HepG2 (cell line): Measurements from ENCODE around the gene DBN1. TPM values are rescaled to one million over a fixed set of nuclear protein-coding genes. Genes with fewer than 3 reads are reported as not detected.
A peak's percentile ranks its signal among the peaks of the same experiment; 100 is the strongest.

ENCODE experiments used
- DZIP1 ChIP-seq: sonication (generic); formaldehyde crosslinking; IDR thresholded peaks from 2 replicates; pipeline ENCODE4 v1.5.0; 2020; ENCODE audit warnings: mild to moderate bottlenecking, missing genetic modification reagents
- ELF1 ChIP-seq: sonication (generic); formaldehyde crosslinking; IDR thresholded peaks from 2 replicates; pipeline ENCODE4 v1.4.0; 2020; ENCODE audit warnings: missing genetic modification reagents
- ELF4 ChIP-seq: sonication (generic); formaldehyde crosslinking; IDR thresholded peaks from 2 replicates; pipeline ENCODE4 v1.5.0; 2020; ENCODE audit warnings: missing genetic modification reagents, mild to moderate bottlenecking, moderate library complexity, borderline replicate concordance
- FOXP1 ChIP-seq, 2 experiments: fragments of 450-650 bp in 1 of 2; IDR thresholded peaks; 2 replicates each; pipeline ENCODE4 v1.6.1; 2017 to 2018; ENCODE audit warnings: antibody characterized with exemption in 1 of 2
- HCFC1 ChIP-seq: fragments of 150-350 bp; IDR thresholded peaks from 2 replicates; pipeline ENCODE4 v1.6.1; 2014; ENCODE audit warnings: low read depth, low read length
- MXD1 ChIP-seq: sonication (generic); formaldehyde crosslinking; IDR thresholded peaks from 2 replicates; pipeline ENCODE4 v1.4.0; 2020; ENCODE audit warnings: mild to moderate bottlenecking, missing genetic modification reagents
- MXI1 ChIP-seq: IDR thresholded peaks from 3 replicates; pipeline ENCODE4 v1.6.1; 2012; ENCODE audit warnings: low read depth, low read length, inconsistent platforms, borderline replicate concordance
- SALL2 ChIP-seq: sonication (generic); formaldehyde crosslinking; IDR thresholded peaks from 2 replicates; pipeline ENCODE4 v1.8.1; 2023; ENCODE audit warnings: mild to moderate bottlenecking, missing genetic modification reagents, inconsistent platforms
- THYN1 ChIP-seq: sonication (generic); formaldehyde crosslinking; IDR thresholded peaks from 2 replicates; pipeline ENCODE4 v1.8.1; 2023; ENCODE audit warnings: low read depth, mild to moderate bottlenecking, moderate library complexity, missing genetic modification reagents, borderline replicate concordance
- WIZ ChIP-seq: sonication (generic); formaldehyde crosslinking; IDR thresholded peaks from 2 replicates; pipeline ENCODE4 v1.5.1; 2020; ENCODE audit warnings: mild to moderate bottlenecking, missing genetic modification reagents
- ZBTB20 ChIP-seq: sonication (generic); formaldehyde crosslinking; IDR thresholded peaks from 2 replicates; pipeline ENCODE4 v1.8.1; 2023; ENCODE audit warnings: missing genetic modification reagents, low read depth, mild to moderate bottlenecking, borderline replicate concordance
- ZFP90 ChIP-seq: sonication (generic); formaldehyde crosslinking; IDR thresholded peaks from 2 replicates; pipeline ENCODE4 v1.8.0; 2022; ENCODE audit warnings: missing genetic modification reagents, mild to moderate bottlenecking, inconsistent platforms, borderline replicate concordance
- ZNF337 ChIP-seq: sonication (generic); formaldehyde crosslinking; IDR thresholded peaks from 2 replicates; pipeline ENCODE4 v1.5.1; 2020; ENCODE audit warnings: missing genetic modification reagents, low read depth, mild to moderate bottlenecking, borderline replicate concordance
- ZNF441 ChIP-seq: sonication (generic); formaldehyde crosslinking; IDR thresholded peaks from 2 replicates; pipeline ENCODE4 v1.7.0; 2021; ENCODE audit warnings: missing genetic modification reagents, borderline replicate concordance
- ZNF672 ChIP-seq: sonication (generic); formaldehyde crosslinking; IDR thresholded peaks from 2 replicates; pipeline ENCODE4 v1.8.1; 2022; ENCODE audit warnings: missing genetic modification reagents
- ZNF704 ChIP-seq: sonication (generic); formaldehyde crosslinking; IDR thresholded peaks from 2 replicates; pipeline ENCODE4 v1.8.1; 2023; ENCODE audit warnings: mild to moderate bottlenecking, inconsistent platforms, moderate library complexity, missing genetic modification reagents, borderline replicate concordance
- polyA plus RNA-seq, 8 experiments: library from polyadenylated mRNA; depleted of rRNA in 3 of 8; stranded (reverse) in 7 of 8; unstranded in 1 of 8; fragments of >200 nt; fragmentation: Illumina TruSeq in 4 of 8; extraction: Trizol in 4 of 8; gene quantifications; 2 replicates each; pipeline versions ENCODE4 v1.2.1 to v1.2.3, GENCODE V29; 2011 to 2016; ENCODE audit warnings: low read depth in 4 of 8, missing spikeins in 1 of 8, mixed read lengths in 1 of 8; ENCODE audit not compliant: insufficient read depth in 1 of 8
- total RNA-seq, 5 experiments: library from RNA; depleted of rRNA; stranded (reverse); fragments of >200 nt; fragmentation: Illumina TruSeq; extraction: Trizol; gene quantifications; 2 replicates each; pipeline ENCODE4 v1.2.3, GENCODE V29; 2016; ENCODE audit warnings: low read depth in 1 of 5
- TF ChIP-seq, protein P1 (sequence below): sonication (generic); formaldehyde crosslinking; IDR thresholded peaks from 2 replicates; pipeline ENCODE4 v1.4.0; 2020; ENCODE audit warnings: mild to moderate bottlenecking, low read depth, missing genetic modification reagents
- TF ChIP-seq, protein P2 (sequence below): sonication (generic); formaldehyde crosslinking; IDR thresholded peaks from 2 replicates; pipeline ENCODE4 v1.5.0; 2020; ENCODE audit warnings: missing genetic modification reagents, mild to moderate bottlenecking, borderline replicate concordance
- TF ChIP-seq, protein P3 (sequence below), 2 experiments: fragments of 450-650 bp in 1 of 2; sonication (generic) in 1 of 2; formaldehyde crosslinking; IDR thresholded peaks; 2 replicates each; pipeline versions ENCODE4 v1.5.0 to v1.8.0; 2020 to 2022; ENCODE audit warnings: mild to moderate bottlenecking in 1 of 2, missing genetic modification reagents in 1 of 2

The DBN1 gene
- total and polyA plus RNA-seq, 2 of the 13 experiments (the other 11 are each of a cell fraction or from before 2014, with no cell fraction given), result 27.0 to 37.3 TPM

DNA sequence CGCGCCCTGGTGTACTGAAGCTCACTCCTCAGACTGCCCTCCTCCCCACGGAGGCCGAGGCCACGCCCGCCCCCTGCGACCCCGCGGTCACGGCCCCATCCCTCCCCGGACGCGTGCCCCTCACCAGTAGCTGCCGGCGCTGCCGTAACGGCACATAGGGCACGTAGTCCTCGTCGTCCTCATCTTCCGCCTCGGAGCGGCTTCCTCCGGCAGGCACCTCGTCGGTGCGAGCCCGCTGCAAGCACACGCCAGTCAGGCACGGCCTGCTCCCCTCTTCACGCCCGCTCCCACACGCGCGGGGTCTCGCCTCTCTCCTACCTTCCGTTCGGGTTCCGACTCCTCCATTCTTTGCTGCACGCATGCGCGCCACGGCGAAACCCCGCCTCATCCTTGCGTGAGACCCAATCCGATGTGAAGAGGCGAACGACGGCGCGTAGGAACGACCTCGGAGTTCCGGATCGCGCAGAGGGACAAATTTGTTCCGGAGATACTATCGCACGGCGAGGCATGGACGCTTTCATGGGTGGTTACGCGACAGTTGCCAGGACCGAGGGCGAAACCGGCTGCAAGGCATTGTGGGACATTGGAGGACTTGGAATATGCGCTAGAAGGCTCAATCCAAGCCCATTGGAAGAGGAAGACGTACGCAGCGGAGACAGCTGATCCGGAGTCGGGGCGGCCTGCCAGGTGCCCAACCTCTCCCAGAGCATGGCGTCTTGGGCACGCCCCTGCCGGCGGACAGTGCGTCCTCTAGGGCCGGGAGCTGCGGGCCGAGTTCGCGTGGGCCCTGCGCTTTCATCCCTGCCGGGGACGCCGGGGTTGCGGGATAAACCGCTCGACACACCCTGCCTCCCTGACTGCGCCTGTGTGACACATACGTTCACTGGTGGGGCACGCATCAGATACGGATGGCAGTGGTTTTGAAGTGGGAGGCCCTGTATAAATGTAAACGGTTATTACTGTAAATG is 43.5 kb upstream of the DBN1 start, which contains the start of gene DDX41 (continued):
- no peak for TF ChIP-seq DZIP1 (CRISPR knock-in tag)
- TF ChIP-seq ZNF704 (CRISPR knock-in tag), result 0 out of 2 replicates have a peak, but pooled peaks have one; percentile 64
- no peak for TF ChIP-seq FOXP1 (IDR thresholded peaks at IDR 0.05)
- no peak for TF ChIP-seq FOXP1 (CRISPR knock-in tag; IDR thresholded peaks at IDR 0.05)
- 0 out of 2 replicates have a peak, but pooled peaks have one; percentile 56 for TF ChIP-seq ZNF337
- TF ChIP-seq, protein P1, sequence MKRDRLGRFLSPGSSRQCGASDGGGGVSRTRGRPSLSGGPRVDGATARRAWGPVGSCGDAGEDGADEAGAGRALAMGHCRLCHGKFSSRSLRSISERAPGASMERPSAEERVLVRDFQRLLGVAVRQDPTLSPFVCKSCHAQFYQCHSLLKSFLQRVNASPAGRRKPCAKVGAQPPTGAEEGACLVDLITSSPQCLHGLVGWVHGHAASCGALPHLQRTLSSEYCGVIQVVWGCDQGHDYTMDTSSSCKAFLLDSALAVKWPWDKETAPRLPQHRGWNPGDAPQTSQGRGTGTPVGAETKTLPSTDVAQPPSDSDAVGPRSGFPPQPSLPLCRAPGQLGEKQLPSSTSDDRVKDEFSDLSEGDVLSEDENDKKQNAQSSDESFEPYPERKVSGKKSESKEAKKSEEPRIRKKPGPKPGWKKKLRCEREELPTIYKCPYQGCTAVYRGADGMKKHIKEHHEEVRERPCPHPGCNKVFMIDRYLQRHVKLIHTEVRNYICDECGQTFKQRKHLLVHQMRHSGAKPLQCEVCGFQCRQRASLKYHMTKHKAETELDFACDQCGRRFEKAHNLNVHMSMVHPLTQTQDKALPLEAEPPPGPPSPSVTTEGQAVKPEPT (CRISPR knock-in tag), result peak; percentile 60; the same call in 1 of the 2 replicates
- TF ChIP-seq ZBTB20 (CRISPR knock-in tag), result no peak
- TF ChIP-seq SALL2 (CRISPR knock-in tag), result peak; percentile 96
- TF ChIP-seq, protein P2, sequence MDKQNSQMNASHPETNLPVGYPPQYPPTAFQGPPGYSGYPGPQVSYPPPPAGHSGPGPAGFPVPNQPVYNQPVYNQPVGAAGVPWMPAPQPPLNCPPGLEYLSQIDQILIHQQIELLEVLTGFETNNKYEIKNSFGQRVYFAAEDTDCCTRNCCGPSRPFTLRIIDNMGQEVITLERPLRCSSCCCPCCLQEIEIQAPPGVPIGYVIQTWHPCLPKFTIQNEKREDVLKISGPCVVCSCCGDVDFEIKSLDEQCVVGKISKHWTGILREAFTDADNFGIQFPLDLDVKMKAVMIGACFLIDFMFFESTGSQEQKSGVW, result no peak
- TF ChIP-seq ZFP90, result peak; percentile 87
- TF ChIP-seq ZNF441, result 0 out of 2 replicates have a peak, but pooled peaks have one; percentile 26
- no peak for TF ChIP-seq WIZ
- peak; percentile 79; the same call in 1 of the 2 replicates for TF ChIP-seq ZNF672 (CRISPR knock-in tag)
- peak; percentile 91; the same call in 1 of the 3 replicates for TF ChIP-seq MXI1
- peak; percentile 82 for TF ChIP-seq MXD1 (CRISPR knock-in tag)
- peak; percentile 93 for TF ChIP-seq ELF1 (CRISPR knock-in tag)
- TF ChIP-seq THYN1 (CRISPR knock-in tag), result no peak
- TF ChIP-seq, protein P3, sequence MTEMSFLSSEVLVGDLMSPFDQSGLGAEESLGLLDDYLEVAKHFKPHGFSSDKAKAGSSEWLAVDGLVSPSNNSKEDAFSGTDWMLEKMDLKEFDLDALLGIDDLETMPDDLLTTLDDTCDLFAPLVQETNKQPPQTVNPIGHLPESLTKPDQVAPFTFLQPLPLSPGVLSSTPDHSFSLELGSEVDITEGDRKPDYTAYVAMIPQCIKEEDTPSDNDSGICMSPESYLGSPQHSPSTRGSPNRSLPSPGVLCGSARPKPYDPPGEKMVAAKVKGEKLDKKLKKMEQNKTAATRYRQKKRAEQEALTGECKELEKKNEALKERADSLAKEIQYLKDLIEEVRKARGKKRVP (CRISPR knock-in tag; IDR thresholded peaks at IDR 0.05), result peak in 1 of 2 experiments; percentile 90; a peak in 2 of 4 replicates
- TF ChIP-seq HCFC1, result peak; percentile 67
- no peak for TF ChIP-seq ELF4 (CRISPR knock-in tag)
